GM20431 (cell line): ENCODE data around the gene COQ8B.

Experiments used
- in situ Hi-C: fragments of 300-500 bp; cut with MseI, MboI; formaldehyde crosslinking; loops from one replicate; pipeline ENCODE4 v1.15.0; 2020; ENCODE audit warnings: low sequenced_read_pairs; ENCODE audit not compliant: unreplicated experiment

Gene COQ8B

GRCh38 chr19:40642757-40643305, 73.9 kb downstream of the COQ8B start:
- in situ Hi-C loops: no loop called here

- in situ Hi-C loops: no loop called here
These were observed 74.5 kb downstream of the COQ8B start for GRCh38 chr19:40642051-40642706.
